ENCODE measurements around the gene KIR3DL3.
A peak's percentile ranks its signal among the peaks of the same experiment; 100 is the strongest.
"Not testable (repeated sequence)": the region's sequence is repeated elsewhere in the genome, so short reads cannot be mapped to it uniquely, and the experiment has no call there.

Gene KIR3DL3

GRCh38 chr19:54724142-54724541 is at the start of gene KIR3DL3:
Gene KIR3DL3 (plus strand): TSS chr19:54724442. CDS start chr19:54724497, 55 bp downstream.
- no peak for DNase-seq

GRCh38 chr19:54676210-54676834 is 47.9 kb upstream of the KIR3DL3 start:
- peak; percentile 40 for DNase-seq

GRCh38 chr19:54677217-54677616 is 47.0 kb upstream of the KIR3DL3 start:
- no peak for DNase-seq

- not testable (repeated sequence) for DNase-seq
Observed at GRCh38 chr19:54681596-54681995, 42.6 kb upstream of the KIR3DL3 start.

GRCh38 chr19:54682306-54682856 is 41.9 kb upstream of the KIR3DL3 start:
- DNase-seq, result no peak

- DNase-seq, result no peak
Observed at GRCh38 chr19:54684527-54684926, 39.7 kb upstream of the KIR3DL3 start.

- no peak for DNase-seq
Observed at GRCh38 chr19:54691582-54692297, 32.5 kb upstream of the KIR3DL3 start.

- DNase-seq, result no peak
Observed at GRCh38 chr19:54692298-54692615, 32.0 kb upstream of the KIR3DL3 start.

GRCh38 chr19:54694648-54695047 is 29.6 kb upstream of the KIR3DL3 start:
- no peak for DNase-seq

GRCh38 chr19:54696117-54696548 is 28.1 kb upstream of the KIR3DL3 start:
- DNase-seq, result no peak

GRCh38 chr19:54696766-54697165 is 27.5 kb upstream of the KIR3DL3 start:
- no peak for DNase-seq

- DNase-seq, result not testable (repeated sequence)
Observed at GRCh38 chr19:54697716-54698115, 26.5 kb upstream of the KIR3DL3 start.

- DNase-seq, result no peak
Observed at GRCh38 chr19:54704928-54705327, 19.3 kb upstream of the KIR3DL3 start.

- DNase-seq, result no peak
Observed at GRCh38 chr19:54707962-54708361, 16.3 kb upstream of the KIR3DL3 start.

GRCh38 chr19:54708781-54709180 is 15.5 kb upstream of the KIR3DL3 start:
- DNase-seq, result peak; percentile 81

- DNase-seq, result no peak
Observed at GRCh38 chr19:54709212-54709948, 14.9 kb upstream of the KIR3DL3 start.

GRCh38 chr19:54709956-54710355 is 14.3 kb upstream of the KIR3DL3 start:
- DNase-seq, result not testable (repeated sequence)

GRCh38 chr19:54724644-54725043 is 402 bp downstream of the KIR3DL3 start:
- DNase-seq, result no peak

- no peak for DNase-seq
Observed at GRCh38 chr19:54725321-54725720, 1.1 kb downstream of the KIR3DL3 start.

- no peak for DNase-seq
Observed at GRCh38 chr19:54727562-54727961, 3.3 kb downstream of the KIR3DL3 start.

GRCh38 chr19:54728167-54728566 is 3.9 kb downstream of the KIR3DL3 start:
- no peak for DNase-seq

GRCh38 chr19:54729416-54730188 is 5.4 kb downstream of the KIR3DL3 start:
- DNase-seq, result no peak

GRCh38 chr19:54731191-54731590 is 6.9 kb downstream of the KIR3DL3 start:
- DNase-seq, result no peak

All from NCI-H1105 treated with DMSO at 0.1 percent for 48 hours (cell line).